ENCODE data around the gene NDEL1.
"Not testable (repeated sequence)": the region's sequence is repeated elsewhere in the genome, so short reads cannot be mapped to it uniquely, and the experiment has no call there.

Gene NDEL1

DNA sequence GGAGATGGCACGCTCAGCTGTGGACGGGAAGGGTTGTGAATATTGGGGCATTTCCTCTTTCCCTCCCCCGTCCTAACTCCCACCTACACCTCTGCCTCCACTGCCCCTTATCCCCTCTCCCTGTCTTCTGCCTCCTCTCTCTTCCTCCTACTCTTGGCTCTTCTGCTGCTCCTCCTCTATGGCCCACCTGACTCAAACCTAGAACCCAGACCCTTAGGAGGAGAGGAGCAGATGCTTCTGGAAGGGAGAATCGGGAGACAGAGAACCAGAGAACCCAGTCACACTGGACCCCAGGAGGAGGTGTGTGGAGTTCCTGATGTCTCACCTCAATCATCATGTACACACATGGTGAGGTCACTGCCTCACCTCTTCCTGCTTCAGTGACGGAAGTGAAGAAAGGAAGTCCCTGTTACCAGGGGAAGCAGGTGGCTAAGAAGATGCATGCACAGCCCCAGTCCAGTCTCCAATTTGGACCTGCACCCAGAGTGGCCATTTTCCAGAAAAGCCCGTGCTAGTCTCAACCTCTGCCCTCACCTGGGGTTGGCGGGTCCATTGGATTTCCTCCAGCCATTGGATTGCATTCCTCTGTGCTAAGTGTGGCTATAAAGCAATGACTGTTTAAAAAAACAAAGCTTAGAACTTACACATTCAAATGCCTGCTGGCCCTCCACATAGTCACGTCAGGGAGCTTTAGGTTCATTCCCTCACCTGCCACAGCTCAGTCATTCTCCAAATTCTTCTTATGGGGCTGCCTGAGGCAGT is 42.0 kb upstream of the NDEL1 start:
- Histone ChIP-seq H3F3A (ENCODE audit: control insufficient read depth, insufficient read depth) (no peaks in the 10 kb centered on the region), H3K27me3 (ENCODE audit: control insufficient read depth, low read length) (peaks cover 6% of the 10 kb centered on the region; the same call in 1 of the 2 replicates), H3K4me1 (ENCODE audit: control insufficient read depth, low read length) (peaks cover 13% of the 10 kb centered on the region), H3K4me2 (ENCODE audit: low read length) (peak overlapping the region; percentile 54), H3K4me3 (ENCODE audit: low read length) (peak overlapping the region; percentile 38), H3K27ac (ENCODE audit: low read depth, low read length) (no peak overlapping the region), H4K20me1 (ENCODE audit: control insufficient read depth, insufficient read depth, low read depth, low read length) (no peaks in the 10 kb centered on the region), H3K9me2 (replicated peaks; ENCODE audit: control insufficient read depth, low read length) (no peaks in the 10 kb centered on the region), H3K9me3 (ENCODE audit: control insufficient read depth, insufficient read depth, low read length) (no peaks in the 10 kb centered on the region), H3K36me3 (ENCODE audit: control insufficient read depth, low read length) (no peaks in the 10 kb centered on the region), H3K79me2 (ENCODE audit: control insufficient read depth, low read length) (no peaks in the 10 kb centered on the region)
- TF ChIP-seq CTCF (IDR thresholded peaks at IDR 0.05; ENCODE audit: low read depth, low read length, poor library complexity, severe bottlenecking) (no peak), EZH2phosphoT487 (IDR thresholded peaks at IDR 0.05; ENCODE audit: borderline replicate concordance, low read length) (no peak)

- not testable (repeated sequence) for H3K9me3 ChIP-seq (ENCODE audit: control insufficient read depth, insufficient read depth, low read length); H3K4me3 ChIP-seq (ENCODE audit: low read length); H3K79me2 ChIP-seq (ENCODE audit: control insufficient read depth, low read length); H3F3A ChIP-seq (ENCODE audit: control insufficient read depth, insufficient read depth); H3K9me2 ChIP-seq (replicated peaks; ENCODE audit: control insufficient read depth, low read length); H3K4me2 ChIP-seq (ENCODE audit: low read length); H3K27me3 ChIP-seq (ENCODE audit: control insufficient read depth, low read length); H4K20me1 ChIP-seq (ENCODE audit: control insufficient read depth, insufficient read depth, low read depth, low read length); H3K27ac ChIP-seq (ENCODE audit: low read depth, low read length); H3K36me3 ChIP-seq (ENCODE audit: control insufficient read depth, low read length)
- peaks cover 13% of the 10 kb centered on the region for H3K4me1 ChIP-seq (ENCODE audit: control insufficient read depth, low read length)
Observed at GRCh38 chr17:8394497-8394896, 41.2 kb upstream of the NDEL1 start.

GRCh38 chr17:8397636-8398035 is 38.0 kb upstream of the NDEL1 start, which contains the start of gene RNF222:
Gene RNF222 (minus strand): TSS chr17:8397827. CDS start chr17:8393461, 4,366 bp downstream.
- no peaks in the 10 kb centered on the region for H4K20me1 ChIP-seq (ENCODE audit: control insufficient read depth, insufficient read depth, low read depth, low read length)
- no peaks in the 10 kb centered on the region for H3K36me3 ChIP-seq (ENCODE audit: control insufficient read depth, low read length)
- no peaks in the 10 kb centered on the region for H3F3A ChIP-seq (ENCODE audit: control insufficient read depth, insufficient read depth)
- H3K79me2 ChIP-seq (ENCODE audit: control insufficient read depth, low read length): no peaks in the 10 kb centered on the region
- no peaks in the 10 kb centered on the region for H3K9me3 ChIP-seq (ENCODE audit: control insufficient read depth, insufficient read depth, low read length)
- no peak within 1 kb of the TSS for H3K4me2 ChIP-seq (ENCODE audit: low read length)
- peaks cover 13% of the 10 kb centered on the region for H3K4me1 ChIP-seq (ENCODE audit: control insufficient read depth, low read length)
- peaks cover 15% of the 10 kb centered on the region; the same call in 1 of the 2 replicates for H3K27me3 ChIP-seq (ENCODE audit: control insufficient read depth, low read length)
- H3K27ac ChIP-seq (ENCODE audit: low read depth, low read length): no peak within 1 kb of the TSS
- no peak within 1 kb of the TSS for H3K4me3 ChIP-seq (ENCODE audit: low read length)
- TF ChIP-seq EZH2phosphoT487 (IDR thresholded peaks at IDR 0.05; ENCODE audit: borderline replicate concordance, low read length): no peak
- no peak for TF ChIP-seq CTCF (IDR thresholded peaks at IDR 0.05; ENCODE audit: low read depth, low read length, poor library complexity, severe bottlenecking)
- no peaks in the 10 kb centered on the region for H3K9me2 ChIP-seq (replicated peaks; ENCODE audit: control insufficient read depth, low read length)

DNA sequence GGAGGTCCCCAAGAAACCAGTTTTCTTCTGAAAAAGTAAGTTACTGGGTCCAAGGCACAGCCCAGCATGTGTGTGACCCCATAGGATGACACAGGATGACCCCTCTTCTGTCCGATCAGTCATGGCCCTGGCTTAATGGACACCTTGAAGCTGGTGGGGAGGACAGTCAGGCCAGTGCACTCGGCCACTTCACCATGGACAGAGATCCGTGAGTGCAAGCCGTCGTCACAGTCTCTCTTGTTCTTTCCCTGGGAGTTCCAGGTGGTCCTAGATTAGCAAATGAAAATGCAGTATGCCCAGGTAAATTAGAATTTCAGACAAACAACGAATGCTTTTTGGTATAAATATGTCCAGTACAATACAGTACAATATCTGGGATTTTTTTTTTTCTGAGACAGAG is 36.7 kb upstream of the NDEL1 start:
- H3K27me3 ChIP-seq (ENCODE audit: control insufficient read depth, low read length): peaks cover 15% of the 10 kb centered on the region; the same call in 1 of the 2 replicates
- H3K4me3 ChIP-seq (ENCODE audit: low read length): no peak overlapping the region
- H3K36me3 ChIP-seq (ENCODE audit: control insufficient read depth, low read length): no peaks in the 10 kb centered on the region
- H3K79me2 ChIP-seq (ENCODE audit: control insufficient read depth, low read length): no peaks in the 10 kb centered on the region
- H3K9me3 ChIP-seq (ENCODE audit: control insufficient read depth, insufficient read depth, low read length): no peaks in the 10 kb centered on the region
- no peaks in the 10 kb centered on the region for H3K9me2 ChIP-seq (replicated peaks; ENCODE audit: control insufficient read depth, low read length)
- peaks cover 3% of the 10 kb centered on the region for H3K4me1 ChIP-seq (ENCODE audit: control insufficient read depth, low read length)
- no peak overlapping the region for H3K27ac ChIP-seq (ENCODE audit: low read depth, low read length)
- no peaks in the 10 kb centered on the region for H3F3A ChIP-seq (ENCODE audit: control insufficient read depth, insufficient read depth)
- TF ChIP-seq CTCF (IDR thresholded peaks at IDR 0.05; ENCODE audit: low read depth, low read length, poor library complexity, severe bottlenecking) (no peak), EZH2phosphoT487 (IDR thresholded peaks at IDR 0.05; ENCODE audit: borderline replicate concordance, low read length) (no peak)
- H4K20me1 ChIP-seq (ENCODE audit: control insufficient read depth, insufficient read depth, low read depth, low read length): no peaks in the 10 kb centered on the region
- no peak overlapping the region for H3K4me2 ChIP-seq (ENCODE audit: low read length)

Measured in DOHH2 (cell line).